Bronchial epithelial cell (primary cell): ENCODE measurements around the gene OSBPL3. TPM values are rescaled to one million over a fixed set of nuclear protein-coding genes. Genes with fewer than 3 reads are reported as not detected.

Experiments
- DNase-seq: peaks from one replicate; pipeline ENCODE4 v3.0.0-alpha.2; 2010; ENCODE audit warnings: low read depth
- FAIRE-seq: peaks from 2 replicates; lab custom pipeline; 2011; peaks lifted over from hg19 to GRCh38; lab: Jason Lieb, UNC
- H3K27me3 ChIP-seq: 2 replicates; pipeline ENCODE4 v1.5.1; 2011; ENCODE audit warnings: low read length; ENCODE audit not compliant: control insufficient read depth, insufficient read depth
- H3K36me3 ChIP-seq: 2 replicates; pipeline ENCODE4 v1.5.1; 2011; ENCODE audit warnings: low read length; ENCODE audit not compliant: control insufficient read depth, insufficient read depth
- H3K4me3 ChIP-seq: 2 replicates; pipeline ENCODE4 v1.5.1; 2011; ENCODE audit warnings: mild to moderate bottlenecking, low read depth, low read length, control low read depth
- total RNA-seq: library from RNA; depleted of rRNA; stranded (reverse); fragments of >200 nt; gene quantifications from 2 replicates; pipeline ENCODE4 v1.2.1, GENCODE V29; 2014
- TF ChIP-seq, protein P1 (sequence below): IDR thresholded peaks from 2 replicates; pipeline ENCODE4 v1.5.1; 2011; ENCODE audit warnings: mild to moderate bottlenecking, moderate library complexity, low read length, control low read depth, inconsistent platforms; ENCODE audit not compliant: insufficient read depth, severe bottlenecking

The OSBPL3 gene
- total RNA-seq, 1 donor from 2014 or later = 25.0 TPM

DNA sequence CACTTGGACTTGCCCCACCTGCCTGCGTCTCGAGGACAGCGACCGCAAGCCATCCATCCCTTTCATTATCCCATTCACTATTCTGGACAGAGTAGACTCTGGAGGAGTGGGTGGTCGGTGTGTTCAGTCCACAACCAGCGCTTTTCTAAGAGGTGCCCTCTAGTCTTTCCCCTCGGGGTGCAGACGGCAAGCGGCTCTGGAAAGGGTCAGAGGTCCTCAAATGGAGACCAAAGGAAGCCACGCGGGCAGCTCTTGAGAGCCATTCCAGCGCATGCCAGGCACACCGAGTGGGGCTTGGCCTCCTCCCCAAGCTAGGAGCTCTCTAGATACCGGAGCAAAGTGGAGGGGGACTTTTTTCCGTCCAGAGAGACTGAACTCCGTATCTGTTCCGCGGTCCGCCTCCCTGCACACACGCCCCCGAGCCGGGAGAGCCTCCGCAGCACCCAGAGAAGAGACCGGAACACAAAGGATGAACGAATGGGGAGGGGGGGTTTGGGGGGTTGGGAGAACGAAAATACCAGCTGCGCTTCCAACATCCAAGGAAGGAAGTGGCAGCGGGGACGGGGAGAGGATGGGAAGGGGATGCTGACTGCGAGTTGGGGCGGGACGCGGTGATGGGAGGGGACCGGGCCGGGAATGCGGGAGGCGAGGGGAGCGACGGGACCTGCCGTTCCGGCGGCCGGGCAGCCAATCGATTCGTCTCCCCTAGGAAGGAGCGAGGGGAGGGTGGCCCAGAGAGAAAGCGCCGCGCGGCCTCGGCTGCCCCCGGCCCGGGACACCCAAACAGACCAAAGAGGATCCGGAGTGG lies 223.2 kb downstream of the OSBPL3 start:
- no peaks in the 10 kb centered on the region for H3K27me3 ChIP-seq
- no peak for FAIRE-seq
- peaks cover 1% of the 10 kb centered on the region for H3K36me3 ChIP-seq
- peak; percentile 41 for DNase-seq
- peak overlapping the region; percentile 57 for H3K4me3 ChIP-seq
- TF ChIP-seq, protein P1, sequence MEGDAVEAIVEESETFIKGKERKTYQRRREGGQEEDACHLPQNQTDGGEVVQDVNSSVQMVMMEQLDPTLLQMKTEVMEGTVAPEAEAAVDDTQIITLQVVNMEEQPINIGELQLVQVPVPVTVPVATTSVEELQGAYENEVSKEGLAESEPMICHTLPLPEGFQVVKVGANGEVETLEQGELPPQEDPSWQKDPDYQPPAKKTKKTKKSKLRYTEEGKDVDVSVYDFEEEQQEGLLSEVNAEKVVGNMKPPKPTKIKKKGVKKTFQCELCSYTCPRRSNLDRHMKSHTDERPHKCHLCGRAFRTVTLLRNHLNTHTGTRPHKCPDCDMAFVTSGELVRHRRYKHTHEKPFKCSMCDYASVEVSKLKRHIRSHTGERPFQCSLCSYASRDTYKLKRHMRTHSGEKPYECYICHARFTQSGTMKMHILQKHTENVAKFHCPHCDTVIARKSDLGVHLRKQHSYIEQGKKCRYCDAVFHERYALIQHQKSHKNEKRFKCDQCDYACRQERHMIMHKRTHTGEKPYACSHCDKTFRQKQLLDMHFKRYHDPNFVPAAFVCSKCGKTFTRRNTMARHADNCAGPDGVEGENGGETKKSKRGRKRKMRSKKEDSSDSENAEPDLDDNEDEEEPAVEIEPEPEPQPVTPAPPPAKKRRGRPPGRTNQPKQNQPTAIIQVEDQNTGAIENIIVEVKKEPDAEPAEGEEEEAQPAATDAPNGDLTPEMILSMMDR = no peak

DNA sequence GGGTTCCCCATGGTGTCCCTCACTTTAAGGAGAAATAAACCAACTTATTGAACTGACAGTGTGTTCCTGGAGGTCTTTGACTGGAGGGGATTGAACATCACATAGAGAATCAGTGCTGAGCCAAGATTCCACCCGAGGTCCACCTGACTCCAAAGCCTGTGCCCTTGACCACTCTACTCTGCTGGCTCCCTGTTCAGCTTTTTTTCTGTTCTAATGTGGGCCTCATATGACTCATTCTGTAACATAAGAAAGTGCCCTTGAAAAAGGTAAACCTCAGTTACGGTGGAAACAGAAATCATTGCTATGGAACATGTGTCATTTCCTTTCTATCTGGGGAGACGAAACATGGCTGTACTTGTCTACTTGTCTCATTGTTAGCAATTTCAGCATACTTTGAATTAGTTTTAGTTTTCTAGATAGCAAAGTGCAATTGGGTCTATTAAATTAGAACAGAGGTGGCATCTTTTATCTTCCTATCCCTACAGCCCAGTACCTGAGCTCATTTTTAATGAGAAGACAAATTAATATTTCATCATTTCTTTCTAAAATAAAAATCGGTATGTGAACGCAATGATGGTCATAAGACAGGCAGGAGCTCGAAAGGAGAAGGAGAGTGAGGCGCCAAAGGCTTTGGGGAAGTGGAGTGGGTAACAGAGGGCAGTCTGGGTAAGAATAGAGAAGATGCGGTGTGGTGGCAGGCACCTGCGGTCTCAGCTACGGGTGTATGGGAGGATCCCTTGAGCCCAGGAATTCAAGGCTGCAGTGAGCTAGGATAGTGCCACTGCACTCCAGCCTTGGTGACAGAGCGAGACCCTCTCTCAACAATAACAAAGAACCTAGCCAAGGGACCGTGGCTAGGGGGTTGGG lies 224.2 kb downstream of the OSBPL3 start:
- no peaks in the 10 kb centered on the region for H3K27me3 ChIP-seq
- FAIRE-seq (no peak), DNase-seq (peak; percentile 99)
- H3K4me3 ChIP-seq = peak overlapping the region; percentile 57
- TF ChIP-seq, protein P1 = no peak
- H3K36me3 ChIP-seq = peaks cover 1% of the 10 kb centered on the region

DNA sequence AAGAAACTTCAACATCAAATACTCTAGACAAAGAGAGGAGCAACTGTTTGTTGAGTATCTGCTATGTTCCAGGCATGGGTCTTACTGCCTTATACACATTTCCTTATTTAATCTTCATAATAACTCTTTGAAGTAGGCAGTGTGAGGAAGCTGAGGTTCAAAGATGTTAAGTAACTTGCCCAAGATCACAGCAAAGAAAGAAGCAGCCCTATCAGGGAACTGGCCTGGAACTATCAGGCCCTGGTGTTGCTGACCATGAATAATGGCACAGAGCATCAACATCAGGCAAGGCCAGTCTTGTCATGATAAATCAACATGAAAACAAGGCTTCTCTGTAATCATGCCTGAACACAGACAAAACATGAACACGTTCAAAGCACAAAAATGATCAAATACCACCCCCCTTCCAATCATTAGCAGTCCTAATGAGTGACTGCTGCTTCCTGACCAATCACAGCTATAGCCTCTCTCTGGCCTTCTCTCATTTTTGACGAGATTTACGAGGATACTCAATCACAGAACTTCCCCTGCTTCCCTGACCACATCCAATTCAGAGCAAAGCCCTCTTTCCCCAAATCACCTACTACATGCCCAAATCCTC lies 225.0 kb downstream of the OSBPL3 start:
- no peak for FAIRE-seq
- Histone ChIP-seq H3K36me3 (peaks cover 1% of the 10 kb centered on the region), H3K27me3 (no peaks in the 10 kb centered on the region), H3K4me3 (no peak overlapping the region)
- DNase-seq = peak; percentile 95
- TF ChIP-seq, protein P1 = no peak

DNA sequence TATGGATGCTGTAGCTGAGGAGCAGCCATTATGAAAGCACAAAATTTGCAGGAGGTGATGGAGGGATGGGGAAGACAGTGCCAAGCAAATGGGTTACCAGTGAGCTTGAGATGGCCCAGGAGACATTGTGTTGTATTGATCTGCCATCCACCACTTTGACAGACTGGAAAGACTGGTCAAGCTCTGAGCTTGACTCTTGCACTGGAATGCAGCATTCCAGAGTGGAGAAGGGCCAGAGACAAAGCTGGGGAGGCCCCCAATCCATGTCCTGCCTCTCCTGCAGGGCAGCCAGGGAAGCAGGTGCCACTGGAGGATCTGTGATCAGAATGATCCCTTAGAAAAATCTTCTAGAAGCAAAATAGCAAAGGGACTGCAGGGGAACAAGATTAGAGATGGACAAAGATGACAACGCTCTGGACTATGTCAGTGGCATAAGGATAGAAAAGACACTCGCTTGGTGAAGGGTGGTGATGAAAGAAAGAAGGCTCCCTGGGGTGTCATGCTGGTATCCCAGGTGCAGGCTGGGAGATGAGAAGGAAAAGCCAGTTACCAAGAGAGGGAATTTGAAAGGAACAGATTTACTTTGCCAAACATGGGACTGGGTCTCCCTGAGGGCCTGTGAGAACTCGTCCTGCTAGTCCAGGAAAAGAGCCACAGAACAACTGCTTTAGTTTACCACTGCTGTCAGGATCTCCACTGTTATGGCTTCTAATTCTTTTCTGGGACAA lies 227.7 kb downstream of the OSBPL3 start:
- Histone ChIP-seq H3K36me3 (peaks cover 6% of the 10 kb centered on the region), H3K27me3 (no peaks in the 10 kb centered on the region), H3K4me3 (no peak overlapping the region)
- DNase-seq (no peak), FAIRE-seq (no peak)
- TF ChIP-seq, protein P1 = no peak

DNA sequence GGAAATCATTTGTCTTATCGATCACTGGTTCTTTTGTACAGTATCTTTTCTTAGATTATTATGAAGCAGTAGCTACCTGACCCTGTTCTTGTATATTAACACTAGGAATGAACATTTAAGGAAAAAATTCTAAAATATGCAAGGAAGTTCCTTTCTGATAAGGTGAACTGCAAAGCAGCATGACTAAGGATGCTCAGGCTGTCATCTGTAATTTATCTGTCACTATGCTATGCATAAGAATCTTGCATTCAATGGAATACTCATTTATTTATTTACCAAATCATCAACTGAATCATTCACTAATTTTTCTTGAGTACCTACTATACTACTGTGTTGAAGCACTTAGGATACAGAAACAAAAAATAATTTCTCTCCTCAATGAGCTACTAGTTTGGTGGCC lies 228.5 kb downstream of the OSBPL3 start:
- no peak for FAIRE-seq
- Histone ChIP-seq H3K4me3 (no peak overlapping the region), H3K27me3 (no peaks in the 10 kb centered on the region), H3K36me3 (peaks cover 6% of the 10 kb centered on the region)
- DNase-seq = no peak
- TF ChIP-seq, protein P1 = no peak
